Activated B cell treated with CpG ODN at 0.5 μM for 24 hours (primary cell): ENCODE results near the gene BUB1B. TPM values are rescaled to one million over a fixed set of nuclear protein-coding genes. Genes with fewer than 3 reads are reported as not detected.

ENCODE experiments used
- ATAC-seq: fragments of 200-7000 bp; cut with Tn5 transposase; one replicate; pipeline ENCODE4 v1.10.0; 2021; ENCODE audit warnings: low read depth, mild to moderate bottlenecking, moderate library complexity
- CTCF ChIA-PET: fragments of 350-600 bp; sonication (Branson Sonifier 250); formaldehyde crosslinking; loops from one replicate; lab custom pipeline; 2021; ENCODE audit warnings: antibody characterized with exemption; lab: Charles Lee
- POLR2A ChIA-PET: fragments of 350-600 bp; sonication (Branson Sonifier 250); formaldehyde crosslinking; loops from one replicate; lab custom pipeline; 2021; ENCODE audit warnings: antibody characterized with exemption; lab: Charles Lee
- DNase-seq: peaks from one replicate; pipeline ENCODE4 v3.0.0; 2022
- H3K27ac Mint-ChIP-seq: one replicate; pipeline ENCODE4 v1.8.0; 2020; ENCODE audit warnings: mixed read lengths
- H3K27me3 Mint-ChIP-seq: one replicate; pipeline ENCODE4 v1.8.0; 2021; ENCODE audit warnings: mixed read lengths
- H3K36me3 Mint-ChIP-seq: one replicate; pipeline ENCODE4 v1.8.0; 2021; ENCODE audit warnings: low read depth, mixed read lengths
- H3K4me1 Mint-ChIP-seq: one replicate; pipeline ENCODE4 v1.8.0; 2021; ENCODE audit warnings: mixed read lengths
- H3K4me3 Mint-ChIP-seq: one replicate; pipeline ENCODE4 v1.8.0; 2020; ENCODE audit warnings: mild to moderate bottlenecking, mixed read lengths
- H3K9me3 Mint-ChIP-seq: one replicate; pipeline ENCODE4 v1.8.0; 2020; ENCODE audit warnings: mixed read lengths
- CTCF ChIP-seq: fragments of 200-600 bp; IDR thresholded peaks from one replicate; pipeline ENCODE4 v1.8.0; 2022; ENCODE audit warnings: antibody characterized with exemption, mild to moderate bottlenecking
- intact Hi-C: fragments of 100-400 bp; cut with micrococcal nuclease; formaldehyde crosslinking; loops from one replicate; pipeline ENCODE4 v1.15.1; 2024
- total RNA-seq: library from RNA; stranded (reverse); gene quantifications from 2 replicates; pipeline ENCODE4 v1.2.3, GENCODE V29; 2022

The BUB1B gene
- total RNA-seq, 1 donor from 2014 or later, result 3.9 TPM

DNA sequence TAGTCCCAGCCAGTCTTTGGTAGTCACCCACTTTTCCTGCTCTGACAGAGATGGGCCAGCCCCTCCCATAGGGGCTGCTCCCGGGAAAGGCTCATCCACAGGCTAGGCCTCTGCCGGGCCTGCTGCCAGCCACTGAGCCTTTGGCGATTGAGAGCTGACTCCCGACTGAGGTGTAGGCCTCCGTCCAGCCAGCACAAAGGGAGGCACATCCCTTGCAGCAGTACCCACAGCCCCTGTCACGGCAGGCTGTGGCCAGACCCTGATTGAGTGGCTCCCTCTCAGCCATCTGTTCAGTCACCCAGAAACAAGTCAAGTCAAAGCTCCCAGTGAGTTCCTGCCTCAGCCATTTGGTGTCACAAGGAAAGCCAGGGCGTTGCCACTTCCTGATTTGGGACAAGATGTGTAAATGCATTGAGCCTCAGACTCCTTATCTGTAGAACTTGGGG lies 71.8 kb downstream of the BUB1B start:
- ChIA-PET CTCF (no interaction called here), POLR2A (no interaction called here)
- no peaks in the 10 kb centered on the region for H3K36me3 Mint-ChIP-seq
- H3K9me3 Mint-ChIP-seq, result no peaks in the 10 kb centered on the region
- no peak for ATAC-seq
- H3K27me3 Mint-ChIP-seq, result no peaks in the 10 kb centered on the region
- intact Hi-C loops, result no loop called here
- DNase-seq, result no peak
- TF ChIP-seq CTCF, result no peak
- peaks cover 19% of the 10 kb centered on the region for H3K4me1 Mint-ChIP-seq
- H3K27ac Mint-ChIP-seq, result no peak overlapping the region
- no peak overlapping the region for H3K4me3 Mint-ChIP-seq

- no peaks in the 10 kb centered on the region for H3K9me3 Mint-ChIP-seq
- POLR2A ChIA-PET, result no interaction called here
- peaks cover 30% of the 10 kb centered on the region for H3K4me1 Mint-ChIP-seq
- H3K27ac Mint-ChIP-seq, result no peak overlapping the region
- intact Hi-C loops, result no loop called here
- no peak for TF ChIP-seq CTCF
- H3K27me3 Mint-ChIP-seq, result no peaks in the 10 kb centered on the region
- DNase-seq (no peak), ATAC-seq (no peak)
- CTCF ChIA-PET, result no interaction called here
- no peak overlapping the region for H3K4me3 Mint-ChIP-seq
- H3K36me3 Mint-ChIP-seq, result no peaks in the 10 kb centered on the region
Observed at GRCh38 chr15:40233727-40234577, 73.1 kb downstream of the BUB1B start.

DNA sequence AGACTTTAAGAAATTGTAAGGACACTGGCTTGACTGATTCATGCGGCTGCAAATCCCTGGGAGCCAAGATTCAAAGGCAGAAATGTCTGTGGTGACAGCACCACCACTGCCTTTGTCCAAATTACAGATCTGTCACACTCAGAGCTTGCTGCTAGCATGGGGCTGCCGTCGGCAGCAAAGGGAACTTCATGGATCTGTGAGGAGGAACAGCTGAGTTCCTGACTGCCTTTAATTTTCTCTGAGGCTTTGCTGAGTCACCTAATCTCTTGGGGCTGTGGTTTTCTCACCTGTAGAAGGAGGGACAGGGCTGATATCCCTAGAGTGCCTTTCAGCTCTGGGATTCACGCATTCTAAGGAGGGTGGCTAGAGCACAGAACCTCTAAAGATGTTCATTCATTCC lies 73.9 kb downstream of the BUB1B start:
- Mint-ChIP-seq H3K27ac (peak overlapping the region; percentile 72), H3K4me3 (no peak overlapping the region), H3K27me3 (peaks cover 6% of the 10 kb centered on the region), H3K9me3 (no peaks in the 10 kb centered on the region), H3K36me3 (no peaks in the 10 kb centered on the region), H3K4me1 (peaks cover 36% of the 10 kb centered on the region)
- no peak for ATAC-seq
- intact Hi-C loops, result loop anchor here (5.0 kb wide), 1 partner anchor 38 kb away; no protein-coding TSS in a partner anchor
- no peak for TF ChIP-seq CTCF
- ChIA-PET POLR2A (no interaction called here), CTCF (no interaction called here)
- no peak for DNase-seq

DNA sequence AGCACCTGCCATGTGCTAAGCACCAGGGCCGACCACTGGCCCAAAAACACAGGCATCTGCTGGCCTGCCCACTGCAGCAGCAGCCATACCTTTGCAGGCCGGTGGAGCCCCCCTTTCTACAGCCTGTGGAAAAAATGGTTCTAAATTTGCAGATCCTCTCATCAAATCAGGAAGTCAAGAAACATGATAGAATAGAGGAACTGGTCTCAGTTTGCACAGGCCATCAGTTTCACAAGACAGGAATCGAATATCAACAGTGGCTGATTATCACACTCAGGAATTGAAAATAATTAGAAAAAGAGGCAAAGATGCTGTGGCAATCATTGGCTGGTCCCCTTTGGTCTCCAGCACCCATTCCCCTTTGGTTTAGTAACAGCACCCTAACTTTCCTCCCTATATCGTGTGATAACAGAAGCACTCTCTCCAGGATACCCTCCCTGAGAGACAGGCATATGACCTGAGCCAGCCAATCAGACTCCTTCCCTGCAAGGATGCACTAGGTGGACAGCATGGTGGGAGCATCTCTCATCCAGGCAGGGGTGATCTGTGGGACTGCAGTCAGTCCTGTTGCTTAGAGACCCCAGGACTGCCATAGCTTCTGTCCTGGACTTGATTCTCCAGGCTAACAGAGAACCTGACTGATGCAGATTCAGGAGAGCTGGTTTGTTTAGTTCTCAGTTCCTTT lies 74.5 kb downstream of the BUB1B start:
- Mint-ChIP-seq H3K27me3 (peaks cover 11% of the 10 kb centered on the region), H3K4me3 (peak overlapping the region; percentile 11), H3K36me3 (no peaks in the 10 kb centered on the region), H3K4me1 (peaks cover 37% of the 10 kb centered on the region), H3K9me3 (no peaks in the 10 kb centered on the region), H3K27ac (peak overlapping the region; percentile 72)
- ATAC-seq, result peak; percentile 69
- CTCF ChIA-PET, result interaction anchor here (0.9 kb wide), 1 partner anchor 15 kb away, joined by 3 read pairs; no protein-coding TSS in a partner anchor
- TF ChIP-seq CTCF, result no peak
- POLR2A ChIA-PET, result interaction anchor here (0.5 kb wide), 1 partner anchor 167 kb away, joined by 3 read pairs; no protein-coding TSS in a partner anchor
- intact Hi-C loops, result loop anchor here (5.0 kb wide), 1 partner anchor 37 kb away; no protein-coding TSS in a partner anchor
- DNase-seq, result no peak
